Activated CD8-positive, alpha-beta memory T cell treated with anti-CD3 and anti-CD28 coated beads for 1 hour (primary cell): ENCODE data around the gene ITPK1.
"Not testable (repeated sequence)": the region's sequence is repeated elsewhere in the genome, so short reads cannot be mapped to it uniquely, and the experiment has no call there.

ENCODE experiments used
- DNase-seq, 2 donors: peaks; one replicate each; pipeline ENCODE4 v3.0.0-alpha.2; 2020; ENCODE audit warnings: low read depth in 1 of 2; ENCODE audit errors: extremely low read depth in 1 of 2

ITPK1 gene

DNA sequence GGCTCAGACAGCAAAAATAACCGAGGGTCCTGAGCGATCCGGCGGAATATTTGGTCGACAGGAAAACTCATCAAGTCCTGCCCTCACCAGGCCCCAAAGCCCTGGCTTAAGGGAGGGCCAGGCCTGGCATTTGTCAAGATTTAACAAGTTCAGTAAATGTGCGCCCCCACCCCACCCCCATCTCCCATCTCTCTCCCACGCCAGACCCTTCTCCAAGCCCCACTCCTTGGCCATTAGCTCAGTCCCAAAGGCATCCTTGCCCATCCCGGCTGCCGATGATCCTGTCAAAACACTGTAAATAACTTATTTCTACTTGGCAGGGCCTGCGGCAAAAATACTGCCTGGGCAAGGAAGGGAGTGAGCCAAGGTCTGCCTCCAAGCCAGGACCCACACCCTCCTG lies 52.8 kb downstream of the ITPK1 start:
- DNase-seq, result no peak

- DNase-seq, result not testable (repeated sequence)
Measured at GRCh38 chr14:93062013-93062412, 53.7 kb downstream of the ITPK1 start.

DNA sequence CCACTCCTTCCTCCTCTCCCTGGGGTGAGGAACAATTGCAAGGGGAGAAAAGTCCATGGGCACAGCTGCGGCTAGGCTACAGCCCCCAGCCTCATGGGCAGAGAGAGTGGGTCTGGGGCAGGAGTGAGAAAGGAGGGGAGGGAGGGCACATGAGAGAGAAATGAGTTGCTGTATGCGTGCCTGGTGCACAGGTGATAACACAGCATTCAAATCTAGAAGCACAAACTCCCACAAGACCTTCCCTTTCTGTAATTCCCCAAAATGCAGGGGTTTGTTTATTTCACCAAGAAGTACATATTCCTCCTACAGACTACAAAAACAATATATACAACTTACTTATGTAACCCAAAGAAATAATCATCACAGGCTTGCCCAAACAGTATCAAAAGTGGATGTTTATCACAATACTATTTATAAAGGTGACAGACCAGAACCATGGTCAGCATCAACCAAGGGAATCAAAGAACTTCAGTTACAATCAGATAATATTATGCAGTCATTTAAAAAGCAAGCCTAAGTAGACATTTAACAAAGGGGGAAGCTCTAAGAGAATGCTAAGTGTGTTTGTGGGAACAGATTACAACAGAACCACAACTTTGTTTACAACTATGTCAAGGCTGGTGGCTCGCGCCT lies 54.2 kb downstream of the ITPK1 start:
- no peak for DNase-seq

GRCh38 chr14:93060841-93061240 lies 54.9 kb downstream of the ITPK1 start:
- no peak for DNase-seq

DNA sequence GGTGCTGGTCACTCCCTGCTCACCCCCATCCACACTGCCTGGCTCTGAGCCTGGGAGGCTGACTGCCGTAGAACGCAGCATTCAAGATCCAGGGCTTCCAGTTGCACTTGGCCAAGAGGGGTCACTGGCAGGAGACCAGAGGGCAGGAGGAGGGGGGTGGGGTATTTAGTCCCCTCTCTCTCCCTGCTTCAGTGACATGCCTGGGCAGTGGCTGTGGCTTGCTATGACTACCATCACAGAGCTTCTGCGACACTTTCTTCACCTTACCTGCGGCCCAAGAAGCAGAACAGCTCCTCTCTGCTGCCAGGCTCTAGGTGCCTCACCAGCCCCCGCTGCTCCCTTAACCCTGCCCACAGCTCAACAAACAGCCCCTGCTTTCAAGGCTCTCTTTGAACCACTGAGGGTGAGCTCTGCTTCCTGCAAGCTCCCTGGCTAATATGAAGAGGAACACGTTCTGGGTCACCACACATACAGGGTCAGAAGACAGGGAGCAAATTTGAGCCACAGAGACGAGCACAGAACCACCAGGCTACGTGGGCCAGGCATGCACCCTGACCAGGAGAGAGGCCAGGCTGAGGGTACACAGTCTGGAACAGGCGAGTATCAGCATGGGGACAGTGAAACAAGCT lies 55.7 kb downstream of the ITPK1 start:
- no peak for DNase-seq

DNA sequence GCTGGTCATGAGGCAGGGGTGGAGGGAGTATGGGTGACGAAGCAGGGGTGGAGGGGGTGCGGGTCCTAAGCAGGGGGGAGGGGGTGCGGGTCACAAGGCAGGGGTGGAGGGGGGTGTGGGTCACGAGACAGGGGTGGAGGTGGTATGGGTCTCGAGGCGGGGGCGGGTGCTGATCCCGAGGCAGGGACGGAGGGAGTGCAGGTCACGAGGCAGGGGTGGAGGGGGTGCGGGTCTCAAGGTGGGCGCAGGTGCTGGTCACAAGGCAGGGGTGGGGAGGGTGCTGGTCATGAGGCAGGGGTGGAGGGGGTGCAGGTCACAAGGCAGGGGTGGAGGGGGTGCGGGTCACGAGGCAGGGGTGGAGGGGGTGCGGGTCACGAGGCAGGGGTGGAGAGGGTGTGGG lies 56.5 kb downstream of the ITPK1 start:
- DNase-seq, result no peak

DNA sequence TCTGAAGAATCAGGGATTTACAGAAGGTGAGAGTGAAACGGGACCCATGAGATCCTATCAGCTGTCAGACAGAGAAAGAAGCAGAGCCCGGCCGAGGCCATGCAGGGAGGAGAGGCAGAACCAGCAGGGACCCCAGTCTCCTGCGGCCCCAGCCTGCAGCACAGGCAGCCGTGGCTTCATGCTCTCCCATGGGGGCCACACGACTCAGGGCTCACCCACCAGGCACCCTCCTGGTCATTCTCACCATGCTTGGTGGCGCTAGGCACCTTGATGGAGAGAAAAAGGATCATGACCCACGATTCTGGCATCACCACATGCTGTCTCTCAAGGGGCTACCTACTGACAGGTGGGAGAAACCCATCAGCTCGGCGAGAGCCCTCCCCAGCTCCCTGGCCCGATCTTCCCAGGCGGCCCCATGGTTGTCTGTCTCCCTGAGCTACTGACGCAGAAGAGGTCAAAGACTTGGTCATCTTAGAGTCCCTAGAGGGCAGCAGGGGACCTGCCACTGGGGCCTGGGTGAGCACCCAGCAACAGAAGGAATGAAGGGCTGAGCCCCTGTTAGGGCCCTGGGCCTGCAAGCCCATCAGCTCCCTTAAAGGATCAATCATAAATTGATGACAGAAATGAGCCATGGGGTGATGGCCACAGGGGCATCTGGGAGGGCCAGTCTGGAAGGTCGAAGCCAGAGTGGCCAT lies 58.0 kb downstream of the ITPK1 start:
- no peak for DNase-seq

DNA sequence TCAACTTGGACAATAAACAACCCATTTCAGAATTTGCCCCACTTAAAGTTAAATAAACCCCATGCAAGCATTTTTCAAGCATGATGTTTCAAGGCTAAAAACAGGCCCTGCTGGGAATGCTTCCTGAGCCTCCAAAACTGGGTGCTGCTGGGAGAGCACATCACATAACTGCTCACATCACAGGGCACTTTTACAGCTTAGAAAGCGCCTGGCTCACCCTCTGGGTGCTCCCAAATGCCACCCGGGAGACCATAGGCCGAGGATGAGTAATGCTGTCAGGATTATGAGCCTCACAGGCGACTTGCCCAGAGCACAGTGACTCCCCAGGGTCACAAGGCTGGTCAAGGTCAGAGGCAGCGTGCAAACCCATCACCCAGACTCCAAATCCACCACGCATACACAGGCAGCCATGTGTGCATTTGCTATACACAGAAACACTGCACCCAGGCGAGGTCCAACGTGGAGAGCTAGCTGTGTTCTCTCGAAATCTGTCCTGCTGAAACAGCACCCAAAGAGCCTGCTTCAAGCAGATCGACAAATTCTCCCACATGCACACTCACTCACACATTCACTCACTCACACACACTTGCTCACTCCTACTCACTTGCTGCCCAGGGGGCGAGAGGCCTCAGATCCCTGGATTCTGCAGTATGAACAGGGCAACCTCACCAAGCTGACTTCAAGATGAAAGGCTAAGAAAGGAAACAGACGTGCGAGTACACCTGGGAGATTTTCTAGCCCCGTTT lies 58.7 kb downstream of the ITPK1 start:
- DNase-seq, result no peak

- DNase-seq, result no peak
Measured at GRCh38 chr14:93056166-93056839, 59.4 kb downstream of the ITPK1 start.

DNA sequence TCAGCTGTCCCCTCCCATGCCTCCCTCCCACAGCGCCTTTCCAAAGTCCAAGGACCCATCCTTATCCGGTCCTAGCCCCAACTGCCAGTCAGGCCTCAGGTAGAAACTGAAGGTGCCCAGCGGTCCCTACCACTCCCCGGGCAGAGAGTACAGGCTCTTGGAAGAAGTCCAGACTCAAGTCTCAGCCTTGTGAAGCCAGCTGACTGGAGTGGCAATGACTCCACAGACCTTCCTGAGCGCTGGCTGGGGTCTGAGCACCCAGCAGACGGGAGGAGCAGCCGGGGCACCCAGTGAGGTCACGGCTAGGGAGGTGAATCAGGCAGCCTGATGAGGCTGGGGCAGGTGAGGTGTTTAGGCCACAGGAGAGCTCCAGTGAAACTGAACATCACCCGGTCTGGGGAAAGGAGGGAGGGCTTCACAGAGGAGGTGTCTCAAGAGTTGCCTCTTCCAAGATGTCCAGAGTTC lies 60.0 kb downstream of the ITPK1 start:
- DNase-seq, result no peak

DNA sequence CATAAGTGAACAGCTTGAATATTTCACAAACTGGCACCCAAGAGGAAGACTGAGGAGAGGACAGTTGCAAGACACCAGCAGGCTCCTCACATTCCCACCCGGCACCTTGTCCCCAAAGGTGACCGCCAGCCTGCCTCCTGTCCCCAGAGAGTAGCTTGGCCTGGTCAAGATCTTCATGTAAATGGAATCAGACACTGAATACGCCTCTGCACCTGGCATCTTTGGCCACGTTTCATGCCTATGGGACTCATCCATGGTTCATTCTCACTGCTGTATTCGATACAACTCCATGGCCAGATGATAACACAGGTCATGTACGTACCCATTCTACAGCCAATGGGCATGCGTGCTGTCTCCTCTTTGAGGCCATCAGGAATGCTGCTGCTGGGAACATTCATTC lies 60.8 kb downstream of the ITPK1 start:
- no peak for DNase-seq

DNA sequence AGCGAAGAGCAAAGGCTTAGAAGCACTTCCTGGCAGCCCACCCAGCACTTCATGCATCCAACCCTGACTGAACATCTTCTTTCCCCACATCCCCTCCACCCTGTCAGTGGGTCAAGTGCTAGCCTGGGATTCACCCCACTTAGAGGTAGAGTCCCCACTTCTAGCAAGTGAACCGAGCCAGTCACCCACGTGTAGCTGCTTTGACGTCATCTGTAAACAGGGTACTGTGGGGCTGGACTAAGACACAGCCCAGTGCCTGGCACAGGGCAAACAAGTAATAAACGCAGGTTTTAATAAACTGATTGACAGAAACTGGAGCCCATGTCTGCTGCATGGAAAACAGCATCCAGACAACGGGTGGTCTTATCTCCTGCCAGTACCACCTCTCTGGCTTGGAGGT lies 61.7 kb downstream of the ITPK1 start:
- no peak for DNase-seq

DNA sequence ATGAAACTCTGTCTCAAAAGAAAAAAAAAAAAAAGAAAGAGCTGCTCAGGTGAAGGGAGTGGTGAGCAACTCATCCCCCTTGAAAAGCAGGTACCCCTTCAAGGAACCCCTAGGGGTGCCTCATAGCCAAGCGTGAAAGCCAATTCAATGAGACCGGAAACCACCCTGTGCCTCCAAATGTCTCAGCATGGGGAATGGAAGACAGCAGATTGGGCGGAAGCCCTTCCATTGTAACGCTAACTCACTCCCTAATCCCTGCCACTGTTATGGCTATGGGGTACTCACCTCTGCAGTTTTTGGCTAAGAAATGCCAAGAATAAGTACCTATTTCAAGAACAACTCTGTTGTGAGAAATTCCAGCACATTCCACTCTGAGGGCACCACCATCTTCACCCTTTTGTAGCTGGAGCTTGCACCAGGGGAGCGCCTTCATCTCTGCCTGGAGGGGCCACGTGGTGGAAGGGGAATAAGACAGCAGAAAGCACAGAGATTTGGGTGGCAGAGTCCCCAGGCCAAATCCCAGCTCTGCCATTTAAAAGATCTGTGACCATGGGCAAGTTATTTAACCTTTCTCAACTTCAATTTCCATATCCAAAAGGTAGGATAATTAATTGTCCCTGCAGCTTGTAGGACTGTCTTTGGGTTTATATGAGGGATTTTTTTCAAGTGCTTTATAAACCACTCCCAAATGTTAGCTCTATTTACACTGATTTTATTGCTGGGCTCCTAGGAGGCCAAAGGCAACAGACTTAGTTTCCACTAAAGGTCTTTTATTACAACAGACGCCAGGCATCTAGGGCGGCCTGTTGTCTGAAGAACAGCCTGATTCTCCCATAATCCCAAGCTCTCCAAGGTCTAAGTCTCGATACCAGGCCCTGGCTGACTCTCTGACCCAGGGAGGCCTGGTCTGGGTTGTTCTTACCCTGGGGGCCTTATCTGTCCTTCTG lies 63.9 kb downstream of the ITPK1 start:
- DNase-seq, result no peak

DNA sequence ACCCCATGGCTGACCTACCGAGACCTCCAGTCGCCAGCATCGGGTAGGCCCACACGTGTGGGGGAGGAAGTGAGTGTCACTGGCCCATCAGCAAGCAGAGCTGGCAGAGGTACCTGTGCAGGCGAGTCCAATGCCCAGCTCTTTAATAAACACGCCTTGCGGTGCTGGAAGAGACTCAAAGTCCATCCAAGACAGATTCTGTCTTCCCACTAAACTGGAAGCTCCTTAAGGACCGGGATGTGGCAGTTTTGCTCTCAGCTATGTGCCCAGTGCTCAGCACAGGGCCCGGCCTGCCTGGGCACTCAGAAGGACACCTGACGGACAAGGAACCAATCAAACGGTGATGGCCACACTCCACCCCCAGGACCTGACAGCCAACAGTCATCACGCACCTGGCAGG lies 65.0 kb downstream of the ITPK1 start:
- no peak for DNase-seq

DNA sequence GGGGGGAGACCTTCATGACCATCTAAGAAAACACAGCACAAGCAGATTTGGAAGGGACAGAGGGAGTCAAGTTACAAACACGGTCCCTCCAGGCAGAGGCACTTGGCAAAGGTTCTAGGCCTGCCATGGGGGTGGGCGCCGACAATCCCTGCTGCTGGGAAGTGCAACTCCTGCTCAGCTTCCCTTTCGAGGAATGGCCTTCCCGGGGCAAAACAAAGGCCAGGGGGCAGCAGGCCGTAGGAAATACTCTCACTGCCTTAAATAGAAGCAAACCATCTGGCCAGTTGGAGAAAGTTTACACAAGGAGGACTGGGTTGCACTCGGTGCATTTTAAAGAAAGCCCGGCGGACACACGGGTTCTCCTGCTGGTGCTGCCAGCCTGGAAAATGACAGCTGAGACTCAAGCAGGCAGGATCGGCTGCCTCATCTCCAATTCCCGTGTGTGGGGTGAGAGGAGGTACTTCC lies 65.8 kb downstream of the ITPK1 start:
- no peak for DNase-seq

- no peak for DNase-seq
Measured at GRCh38 chr14:93049315-93049714, 66.4 kb downstream of the ITPK1 start.

DNA sequence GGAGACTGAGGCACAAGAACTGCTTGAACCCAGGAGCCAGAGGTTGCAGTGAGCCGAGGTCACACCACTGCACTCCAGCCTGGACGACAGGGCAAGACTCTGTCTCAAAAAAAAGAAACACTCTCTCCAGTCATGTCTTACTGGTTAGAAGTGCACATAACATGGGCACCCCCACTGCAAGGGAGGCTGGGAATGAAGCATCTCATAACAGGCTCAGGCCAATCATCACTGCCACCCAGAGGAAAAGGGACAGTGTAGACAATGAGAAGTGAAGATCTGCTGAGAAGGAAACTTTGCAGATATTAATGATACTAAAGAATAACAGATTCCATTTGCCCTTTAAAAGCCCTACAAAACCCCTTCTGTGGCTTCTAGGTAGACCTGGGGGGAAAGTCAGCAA lies 66.9 kb downstream of the ITPK1 start:
- DNase-seq, result no peak

DNA sequence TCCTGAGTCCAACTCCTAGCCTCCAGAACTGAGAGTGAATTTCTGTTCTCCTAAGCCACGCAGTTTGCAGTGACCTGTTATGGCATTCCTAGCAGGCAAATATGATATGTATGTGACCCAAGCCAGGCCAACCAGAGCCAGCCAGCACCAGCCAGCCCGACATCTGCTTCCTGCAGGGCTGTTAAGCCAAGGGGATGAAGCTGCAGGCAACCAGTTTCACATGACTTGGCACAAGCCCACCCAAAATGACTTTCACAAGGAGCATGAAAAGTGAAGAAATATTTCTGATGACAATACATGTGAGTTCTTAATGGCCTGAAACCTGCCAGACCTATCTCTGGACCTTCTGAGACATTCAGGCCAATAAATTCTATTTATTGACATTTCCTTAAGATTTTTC lies 68.1 kb downstream of the ITPK1 start:
- DNase-seq, result no peak

- DNase-seq, result no peak
Measured at GRCh38 chr14:93047157-93047556, 68.6 kb downstream of the ITPK1 start.

DNA sequence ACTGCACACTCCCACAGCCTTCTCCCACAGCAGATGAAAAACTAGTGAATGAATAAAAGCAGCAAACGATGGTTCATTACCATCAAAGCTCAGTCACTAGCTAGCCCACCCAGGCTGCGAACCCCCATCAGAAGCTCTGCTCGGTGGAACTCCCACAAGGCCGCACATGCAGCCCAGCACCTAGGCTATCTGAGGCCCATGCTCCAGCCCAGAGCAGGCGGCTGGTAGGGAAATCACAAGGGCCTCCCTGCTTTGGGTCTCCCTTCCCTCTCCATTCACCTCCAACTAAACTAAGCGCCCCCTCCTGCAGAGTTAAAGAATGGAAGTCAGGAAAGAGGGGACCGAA lies 69.0 kb downstream of the ITPK1 start:
- no peak for DNase-seq
